ENCODE data around the gene DNAJC1. TPM values are rescaled to one million over a fixed set of nuclear protein-coding genes. Genes with fewer than 3 reads are reported as not detected.

Gene DNAJC1
- total RNA-seq, 1 experiment from 2014 or later, result 12.9 TPM

- no peaks in the 10 kb centered on the region for H3K36me3 ChIP-seq (ENCODE audit: control insufficient read depth, insufficient read depth, low read length)
- POLR2A ChIA-PET, result no interaction called here
- no peaks in the 10 kb centered on the region for H3K9me3 ChIP-seq (ENCODE audit: control insufficient read depth, insufficient read depth, low read depth, low read length)
- no peak overlapping the region for H3K27ac ChIP-seq (ENCODE audit: low read length)
- TF ChIP-seq POLR2AphosphoS5 (IDR thresholded peaks at IDR 0.05; ENCODE audit: low read depth, low read length) (no peak), SIN3A (IDR thresholded peaks at IDR 0.05; ENCODE audit: borderline replicate concordance, insufficient read depth, low read depth, low read length) (no peak), TCF7L2 (IDR thresholded peaks at IDR 0.05; ENCODE audit: low read depth, low read length) (no peak), CTCF (IDR thresholded peaks at IDR 0.05) (no peak)
- TF ChIP-seq, protein P1, sequence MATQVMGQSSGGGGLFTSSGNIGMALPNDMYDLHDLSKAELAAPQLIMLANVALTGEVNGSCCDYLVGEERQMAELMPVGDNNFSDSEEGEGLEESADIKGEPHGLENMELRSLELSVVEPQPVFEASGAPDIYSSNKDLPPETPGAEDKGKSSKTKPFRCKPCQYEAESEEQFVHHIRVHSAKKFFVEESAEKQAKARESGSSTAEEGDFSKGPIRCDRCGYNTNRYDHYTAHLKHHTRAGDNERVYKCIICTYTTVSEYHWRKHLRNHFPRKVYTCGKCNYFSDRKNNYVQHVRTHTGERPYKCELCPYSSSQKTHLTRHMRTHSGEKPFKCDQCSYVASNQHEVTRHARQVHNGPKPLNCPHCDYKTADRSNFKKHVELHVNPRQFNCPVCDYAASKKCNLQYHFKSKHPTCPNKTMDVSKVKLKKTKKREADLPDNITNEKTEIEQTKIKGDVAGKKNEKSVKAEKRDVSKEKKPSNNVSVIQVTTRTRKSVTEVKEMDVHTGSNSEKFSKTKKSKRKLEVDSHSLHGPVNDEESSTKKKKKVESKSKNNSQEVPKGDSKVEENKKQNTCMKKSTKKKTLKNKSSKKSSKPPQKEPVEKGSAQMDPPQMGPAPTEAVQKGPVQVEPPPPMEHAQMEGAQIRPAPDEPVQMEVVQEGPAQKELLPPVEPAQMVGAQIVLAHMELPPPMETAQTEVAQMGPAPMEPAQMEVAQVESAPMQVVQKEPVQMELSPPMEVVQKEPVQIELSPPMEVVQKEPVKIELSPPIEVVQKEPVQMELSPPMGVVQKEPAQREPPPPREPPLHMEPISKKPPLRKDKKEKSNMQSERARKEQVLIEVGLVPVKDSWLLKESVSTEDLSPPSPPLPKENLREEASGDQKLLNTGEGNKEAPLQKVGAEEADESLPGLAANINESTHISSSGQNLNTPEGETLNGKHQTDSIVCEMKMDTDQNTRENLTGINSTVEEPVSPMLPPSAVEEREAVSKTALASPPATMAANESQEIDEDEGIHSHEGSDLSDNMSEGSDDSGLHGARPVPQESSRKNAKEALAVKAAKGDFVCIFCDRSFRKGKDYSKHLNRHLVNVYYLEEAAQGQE (IDR thresholded peaks at IDR 0.05; ENCODE audit: insufficient read depth in 1 of 2, low read depth in 2 of 2, low read length in 1 of 2), result no peak
- H3K4me3 ChIP-seq (ENCODE audit: low read depth in 2 of 2, low read length in 2 of 2), result no peak overlapping the region
- DNase-seq (ENCODE audit: low read depth, low spot score) (no peak), ATAC-seq (no peak)
- CTCF ChIA-PET, result no interaction called here
- BruUV-seq (replicated peaks), result no TSS peak
- in situ Hi-C loops (cut with HindIII; ENCODE audit: low pct_unique_long_range_greater_than_20kb, low sequenced_read_pairs) (no loop called here), intact Hi-C loops (cut with micrococcal nuclease; ENCODE audit: unreplicated experiment) (no loop called here)
- no peaks in the 10 kb centered on the region for H3K4me1 ChIP-seq (ENCODE audit: control insufficient read depth, insufficient read depth, low read length)
- H3K27me3 ChIP-seq (ENCODE audit: control insufficient read depth, insufficient read depth, low read length), result peaks cover 2% of the 10 kb centered on the region; the same call in 1 of the 2 replicates
These were observed 26.1 kb upstream of the DNAJC1 start for GRCh38 chr10:22029445-22030236.

- no peak for DNase-seq (ENCODE audit: low read depth, low spot score)
- no peaks in the 10 kb centered on the region for H3K9me3 ChIP-seq (ENCODE audit: control insufficient read depth, insufficient read depth, low read depth, low read length)
- TF ChIP-seq, protein P1 (IDR thresholded peaks at IDR 0.05; ENCODE audit: insufficient read depth in 1 of 2, low read depth in 2 of 2, low read length in 1 of 2), result no peak
- TF ChIP-seq CTCF (IDR thresholded peaks at IDR 0.05) (no peak), TCF7L2 (IDR thresholded peaks at IDR 0.05; ENCODE audit: low read depth, low read length) (no peak), POLR2AphosphoS5 (IDR thresholded peaks at IDR 0.05; ENCODE audit: low read depth, low read length) (no peak), SIN3A (IDR thresholded peaks at IDR 0.05; ENCODE audit: borderline replicate concordance, insufficient read depth, low read depth, low read length) (no peak)
- no TSS peak for BruUV-seq (replicated peaks)
- in situ Hi-C loops (cut with HindIII; ENCODE audit: low pct_unique_long_range_greater_than_20kb, low sequenced_read_pairs), result no loop called here
- H3K27me3 ChIP-seq (ENCODE audit: control insufficient read depth, insufficient read depth, low read length), result peaks cover 2% of the 10 kb centered on the region; the same call in 1 of the 2 replicates
- intact Hi-C loops (cut with micrococcal nuclease; ENCODE audit: unreplicated experiment), result no loop called here
- POLR2A ChIA-PET, result no interaction called here
- H3K4me3 ChIP-seq (ENCODE audit: low read depth in 2 of 2, low read length in 2 of 2), result no peak overlapping the region
- ATAC-seq, result no peak
- H3K36me3 ChIP-seq (ENCODE audit: control insufficient read depth, insufficient read depth, low read length), result no peaks in the 10 kb centered on the region
- no peak overlapping the region for H3K27ac ChIP-seq (ENCODE audit: low read length)
- no peaks in the 10 kb centered on the region for H3K4me1 ChIP-seq (ENCODE audit: control insufficient read depth, insufficient read depth, low read length)
- CTCF ChIA-PET, result no interaction called here
These were observed 24.1 kb upstream of the DNAJC1 start for GRCh38 chr10:22027364-22028238.

Measured in Panc1 (cell line).